CD4-positive, alpha-beta T cell treated with Interferon alpha-2 for 1 hour (primary cell): ENCODE measurements around the gene RAC3.
A peak's percentile ranks its signal among the peaks of the same experiment; 100 is the strongest.
"Not testable (repeated sequence)": the region's sequence is repeated elsewhere in the genome, so short reads cannot be mapped to it uniquely, and the experiment has no call there.

Experiments
- DNase-seq, 2 donors: peaks; one replicate each; pipeline ENCODE4 v3.0.0-alpha.2; 2020 to 2022

The RAC3 gene

GRCh38 chr17:82025401-82026107, 5.9 kb upstream of the RAC3 start:
- no peak for DNase-seq

- no peak for DNase-seq
Measured at GRCh38 chr17:82028246-82028645, 3.2 kb upstream of the RAC3 start.

GRCh38 chr17:82028966-82029365, 2.5 kb upstream of the RAC3 start:
- DNase-seq: no peak

- no peak for DNase-seq
Measured at GRCh38 chr17:82029391-82029790, 2.1 kb upstream of the RAC3 start.

- no peak for DNase-seq
Measured at GRCh38 chr17:82029990-82030469, 1.4 kb upstream of the RAC3 start.

GRCh38 chr17:82030470-82031302, 792 bp upstream of the RAC3 start:
- peak; percentile 79 to 86 for DNase-seq

GRCh38 chr17:82031885-82032627, 578 bp downstream of the RAC3 start:
- peak in 1 of 2 donors; percentile 49 for DNase-seq

- no peak for DNase-seq
Measured at GRCh38 chr17:82033359-82034085, 2.0 kb downstream of the RAC3 start.

- DNase-seq: no peak
Measured at GRCh38 chr17:82034371-82035011, 3.0 kb downstream of the RAC3 start.

- no peak for DNase-seq
Measured at GRCh38 chr17:82035488-82035887, 4.0 kb downstream of the RAC3 start.

- DNase-seq: no peak
Measured at GRCh38 chr17:82035956-82036633, 4.6 kb downstream of the RAC3 start.

GRCh38 chr17:82036634-82037091, 5.2 kb downstream of the RAC3 start:
- peak in 1 of 2 donors; percentile 6 for DNase-seq

GRCh38 chr17:82037092-82037888, 5.8 kb downstream of the RAC3 start, which contains the start of gene DCXR:
Gene DCXR, minus strand, starts transcription at chr17:82037697. Its CDS starts 15 bp downstream, at chr17:82037682.
- peak; percentile 96 for DNase-seq

- DNase-seq: no peak
Measured at GRCh38 chr17:82037889-82038195, 6.4 kb downstream of the RAC3 start.

GRCh38 chr17:82038796-82039409, 7.4 kb downstream of the RAC3 start:
- DNase-seq: not testable (repeated sequence)

- DNase-seq: no peak
Measured at GRCh38 chr17:82039695-82040299, 8.3 kb downstream of the RAC3 start.

- no peak for DNase-seq
Measured at GRCh38 chr17:82041144-82041814, 9.8 kb downstream of the RAC3 start.

- DNase-seq: no peak
Measured at GRCh38 chr17:82042649-82043048, 11.2 kb downstream of the RAC3 start.

GRCh38 chr17:82043507-82043906, 12.0 kb downstream of the RAC3 start:
- no peak for DNase-seq
